Endodermal cell (in vitro differentiated cells): ENCODE results near the gene MYO1B. TPM values are rescaled to one million over a fixed set of nuclear protein-coding genes. Genes with fewer than 3 reads are reported as not detected.

Experiments used
- DNase-seq: peaks from one replicate; pipeline ENCODE4 v3.0.0-alpha.2; 2017
- H3K27ac ChIP-seq: 2 replicates; pipeline ENCODE4 v1.5.1; 2013; ENCODE audit warnings: mild to moderate bottlenecking, low read depth, low read length, moderate library complexity
- H3K27me3 ChIP-seq: 2 replicates; pipeline ENCODE4 v1.6.1; 2013; ENCODE audit warnings: mild to moderate bottlenecking, low read length, moderate library complexity; ENCODE audit not compliant: insufficient read depth, control insufficient read depth, poor library complexity, severe bottlenecking
- H3K36me3 ChIP-seq: 2 replicates; pipeline ENCODE4 v1.7.0; 2013; ENCODE audit warnings: mild to moderate bottlenecking, low read length, moderate library complexity; ENCODE audit not compliant: control insufficient read depth, insufficient read depth
- H3K4me1 ChIP-seq: one replicate; pipeline ENCODE4 v1.7.0; 2013; ENCODE audit warnings: low read length; ENCODE audit not compliant: control insufficient read depth, insufficient read depth
- H3K4me3 ChIP-seq: 2 replicates; pipeline ENCODE4 v1.5.1; 2013; ENCODE audit warnings: mild to moderate bottlenecking, low read length, moderate library complexity
- H3K9ac ChIP-seq: 2 replicates; pipeline ENCODE4 v1.6.1; 2013; ENCODE audit warnings: mild to moderate bottlenecking, low read length, moderate library complexity; ENCODE audit not compliant: poor library complexity, severe bottlenecking; ENCODE audit errors: extremely low read depth
- H3K9me3 ChIP-seq: 2 replicates; pipeline ENCODE4 v1.6.1; 2013; ENCODE audit warnings: mild to moderate bottlenecking, low read length, moderate library complexity; ENCODE audit not compliant: control insufficient read depth
- H3K27ac Mint-ChIP-seq: 2 replicates; pipeline ENCODE4 v1.8.0; 2020; ENCODE audit warnings: mixed read lengths
- H3K27me3 Mint-ChIP-seq: 2 replicates; pipeline ENCODE4 v1.8.0; 2021; ENCODE audit warnings: mild to moderate bottlenecking, mixed read lengths; ENCODE audit not compliant: insufficient read depth
- H3K36me3 Mint-ChIP-seq: 2 replicates; pipeline ENCODE4 v1.8.0; 2020; ENCODE audit warnings: low read depth, mixed read lengths
- H3K4me1 Mint-ChIP-seq: 2 replicates; pipeline ENCODE4 v1.8.0; 2020; ENCODE audit warnings: mixed read lengths
- H3K4me3 Mint-ChIP-seq: 2 replicates; pipeline ENCODE4 v1.8.0; 2020; ENCODE audit warnings: mild to moderate bottlenecking, moderate library complexity, mixed read lengths
- H3K9me3 Mint-ChIP-seq: 2 replicates; pipeline ENCODE4 v1.8.0; 2020; ENCODE audit warnings: mild to moderate bottlenecking, mixed read lengths
- WGBS, 2 experiments: methylation state at CpG; one replicate each; pipeline versions ENCODE4 v1.1.5 to v1.1.7; 2013; ENCODE audit warnings: missing lambda C conversion rate in 2 of 2, mixed read lengths in 1 of 2; ENCODE audit not compliant: insufficient coverage in 1 of 2, insufficient read length in 1 of 2; 5-methylcytosine and 5-hydroxymethylcytosine counted together
- total RNA-seq, 2 donors: library from RNA; stranded (reverse); fragmentation: NEBNext Ultra II Directional in 1 of 2; extraction: Animal tissue kit (Norgen Biotek cat#: 25700) in 1 of 2; gene quantifications; 2 replicates in 1 of 2; 3 replicates in 1 of 2; pipeline ENCODE4 v1.2.1, GENCODE V29; 2021
- TF ChIP-seq, protein P1 (sequence below): fragments of 200-600 bp; sonication (generic); conservative IDR thresholded peaks from 2 replicates; pipeline ENCODE4 v1.5.0; 2021; ENCODE audit warnings: antibody characterized with exemption, mild to moderate bottlenecking

MYO1B gene
- total RNA-seq, 2 donors from 2014 or later, result 145 to 154 TPM

DNA sequence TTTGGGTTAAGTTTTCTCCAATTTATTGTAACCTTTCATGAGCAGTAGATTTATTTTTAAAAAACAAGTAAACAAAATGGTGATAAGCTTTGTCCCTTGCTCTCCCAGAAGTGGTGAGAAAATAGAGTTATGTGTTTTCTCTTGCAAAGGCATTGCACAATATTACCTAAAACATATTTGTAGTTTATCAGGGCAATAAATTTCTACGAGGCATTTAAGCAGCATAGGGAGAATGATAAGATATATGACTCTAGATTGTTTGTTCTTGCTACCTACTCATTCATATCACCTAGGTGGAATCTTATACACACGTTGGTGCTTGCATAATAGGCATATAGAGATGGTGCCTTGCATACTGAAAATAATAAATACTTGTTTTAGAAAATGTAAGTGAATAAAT is 201.7 kb downstream of the MYO1B start:
- Histone ChIP-seq H3K27ac (no peak overlapping the region), H3K4me3 (no peak overlapping the region), H3K27me3 (no peaks in the 10 kb centered on the region), H3K36me3 (no peaks in the 10 kb centered on the region), H3K4me1 (no peaks in the 10 kb centered on the region), H3K9ac (no peak overlapping the region), H3K9me3 (no peaks in the 10 kb centered on the region)
- Mint-ChIP-seq H3K27me3 (no peaks in the 10 kb centered on the region), H3K4me3 (no peak overlapping the region), H3K9me3 (no peaks in the 10 kb centered on the region), H3K4me1 (no peaks in the 10 kb centered on the region), H3K27ac (no peak overlapping the region), H3K36me3 (no peaks in the 10 kb centered on the region)
- TF ChIP-seq, protein P1, sequence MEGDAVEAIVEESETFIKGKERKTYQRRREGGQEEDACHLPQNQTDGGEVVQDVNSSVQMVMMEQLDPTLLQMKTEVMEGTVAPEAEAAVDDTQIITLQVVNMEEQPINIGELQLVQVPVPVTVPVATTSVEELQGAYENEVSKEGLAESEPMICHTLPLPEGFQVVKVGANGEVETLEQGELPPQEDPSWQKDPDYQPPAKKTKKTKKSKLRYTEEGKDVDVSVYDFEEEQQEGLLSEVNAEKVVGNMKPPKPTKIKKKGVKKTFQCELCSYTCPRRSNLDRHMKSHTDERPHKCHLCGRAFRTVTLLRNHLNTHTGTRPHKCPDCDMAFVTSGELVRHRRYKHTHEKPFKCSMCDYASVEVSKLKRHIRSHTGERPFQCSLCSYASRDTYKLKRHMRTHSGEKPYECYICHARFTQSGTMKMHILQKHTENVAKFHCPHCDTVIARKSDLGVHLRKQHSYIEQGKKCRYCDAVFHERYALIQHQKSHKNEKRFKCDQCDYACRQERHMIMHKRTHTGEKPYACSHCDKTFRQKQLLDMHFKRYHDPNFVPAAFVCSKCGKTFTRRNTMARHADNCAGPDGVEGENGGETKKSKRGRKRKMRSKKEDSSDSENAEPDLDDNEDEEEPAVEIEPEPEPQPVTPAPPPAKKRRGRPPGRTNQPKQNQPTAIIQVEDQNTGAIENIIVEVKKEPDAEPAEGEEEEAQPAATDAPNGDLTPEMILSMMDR, result no peak
- WGBS, 2 experiments, result 100% methylated on average over 1 of the region's 2 CpGs; no CpG with 5 or more reads in 1 of the 2 experiments
- no peak for DNase-seq

DNA sequence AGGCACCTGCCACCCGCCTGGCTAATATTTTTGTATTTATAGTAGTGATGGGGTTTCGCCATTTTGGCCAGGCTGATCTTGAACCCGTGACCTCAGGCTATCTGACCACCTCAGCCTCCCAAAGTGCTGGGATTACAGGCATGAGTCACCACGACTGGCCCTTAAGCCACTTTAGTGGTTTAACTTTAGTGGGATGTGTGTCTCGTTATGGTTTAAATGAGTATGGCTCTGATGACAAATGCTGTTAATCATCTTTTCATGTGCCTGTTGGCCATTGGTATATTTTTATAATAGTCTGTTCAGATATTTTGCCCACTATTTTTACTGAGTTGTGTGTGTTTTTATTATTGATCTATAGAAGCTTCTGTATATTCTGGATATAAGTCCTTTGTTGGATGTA is 205.9 kb downstream of the MYO1B start:
- H3K4me1 Mint-ChIP-seq, result peaks cover 5% of the 10 kb centered on the region
- H3K4me1 ChIP-seq, result no peaks in the 10 kb centered on the region
- no peaks in the 10 kb centered on the region for H3K36me3 Mint-ChIP-seq
- peaks cover 14% of the 10 kb centered on the region for H3K9me3 Mint-ChIP-seq
- H3K4me3 ChIP-seq, result no peak overlapping the region
- H3K27me3 Mint-ChIP-seq, result no peaks in the 10 kb centered on the region
- no peak for DNase-seq
- H3K27ac ChIP-seq, result no peak overlapping the region
- no peak overlapping the region for H3K27ac Mint-ChIP-seq
- no peak overlapping the region for H3K9ac ChIP-seq
- no peaks in the 10 kb centered on the region for H3K36me3 ChIP-seq
- whole genome bisulfite sequencing, 2 experiments, result 75% methylated on average over 5 of the region's 5 CpGs; no CpG with 5 or more reads in 1 of the 2 experiments
- H3K9me3 ChIP-seq, result peaks cover 15% of the 10 kb centered on the region
- no peaks in the 10 kb centered on the region for H3K27me3 ChIP-seq
- TF ChIP-seq, protein P1, result no peak
- H3K4me3 Mint-ChIP-seq, result no peak overlapping the region

DNA sequence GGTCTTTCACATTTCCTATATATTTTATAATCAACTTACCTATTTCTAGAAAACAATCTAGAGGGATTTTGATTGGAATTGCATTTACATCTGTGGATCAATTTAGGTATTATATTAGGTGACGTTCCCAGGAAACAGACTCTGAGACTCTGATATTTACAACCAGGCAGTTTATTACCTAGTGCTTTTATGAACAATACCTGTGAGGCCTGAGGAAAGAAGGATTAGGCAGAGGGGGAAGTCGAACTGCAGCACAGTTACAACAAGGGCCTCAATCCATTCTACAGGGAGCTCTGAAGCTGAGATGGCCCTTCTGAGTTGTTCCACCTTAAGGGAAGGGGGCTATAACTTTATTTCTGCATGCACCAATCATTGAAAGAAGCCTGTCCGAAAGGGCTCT is 206.9 kb downstream of the MYO1B start:
- Histone ChIP-seq H3K27ac (no peak overlapping the region), H3K4me1 (no peaks in the 10 kb centered on the region), H3K4me3 (no peak overlapping the region), H3K27me3 (no peaks in the 10 kb centered on the region), H3K9me3 (peaks cover 15% of the 10 kb centered on the region), H3K36me3 (no peaks in the 10 kb centered on the region), H3K9ac (no peak overlapping the region)
- WGBS, 2 experiments, result 89 to 93% methylated on average over 2 to 3 of the region's 3 CpGs
- H3K4me3 Mint-ChIP-seq, result no peak overlapping the region
- no peaks in the 10 kb centered on the region for H3K27me3 Mint-ChIP-seq
- no peak for DNase-seq
- TF ChIP-seq, protein P1, result no peak
- H3K9me3 Mint-ChIP-seq, result peaks cover 14% of the 10 kb centered on the region
- H3K36me3 Mint-ChIP-seq, result no peaks in the 10 kb centered on the region
- peaks cover 5% of the 10 kb centered on the region for H3K4me1 Mint-ChIP-seq
- H3K27ac Mint-ChIP-seq, result no peak overlapping the region
